HCEC 1CT (cell line): ENCODE results near the gene FER.
"Not testable (repeated sequence)": the region's sequence is repeated elsewhere in the genome, so short reads cannot be mapped to it uniquely, and the experiment has no call there.

Experiments used
- DNase-seq: peaks from one replicate; pipeline ENCODE4 v3.0.0-alpha.2; 2017

Gene FER

DNA sequence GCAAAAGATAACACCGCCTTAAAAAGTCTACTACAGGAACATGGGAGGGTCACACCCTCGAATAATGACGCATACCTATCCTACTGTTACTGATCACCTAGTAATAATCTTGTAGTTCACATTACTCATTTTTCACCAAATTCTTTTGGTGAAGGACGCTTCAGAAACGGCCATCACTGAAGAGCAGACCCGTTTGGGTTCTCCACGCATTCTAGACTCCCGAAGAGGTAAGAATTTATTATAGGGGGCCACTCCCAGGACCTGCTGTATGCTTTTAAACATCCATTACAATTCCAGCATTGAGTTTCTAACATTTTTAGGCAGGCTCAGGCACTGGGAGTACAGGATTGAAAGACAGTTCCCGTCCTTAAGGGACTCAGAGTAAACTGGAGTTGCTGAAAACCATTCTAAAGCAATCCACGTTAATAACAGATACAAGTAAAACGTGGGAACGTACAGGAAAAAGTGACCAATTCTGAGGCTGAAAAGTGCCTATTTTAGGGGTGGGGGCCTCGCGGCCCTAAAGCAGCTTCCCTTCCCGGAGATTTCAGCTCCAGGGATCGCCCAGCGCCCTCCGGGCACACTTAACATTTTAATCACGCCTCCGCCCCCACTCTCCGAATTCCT, at the start of gene FER:
Gene FER (plus strand): TSS at position 124 of the 627 bp plus-strand sequence. CDS start 50,286 bp downstream, outside the sequence.
- DNase-seq: peak; percentile 80

DNA sequence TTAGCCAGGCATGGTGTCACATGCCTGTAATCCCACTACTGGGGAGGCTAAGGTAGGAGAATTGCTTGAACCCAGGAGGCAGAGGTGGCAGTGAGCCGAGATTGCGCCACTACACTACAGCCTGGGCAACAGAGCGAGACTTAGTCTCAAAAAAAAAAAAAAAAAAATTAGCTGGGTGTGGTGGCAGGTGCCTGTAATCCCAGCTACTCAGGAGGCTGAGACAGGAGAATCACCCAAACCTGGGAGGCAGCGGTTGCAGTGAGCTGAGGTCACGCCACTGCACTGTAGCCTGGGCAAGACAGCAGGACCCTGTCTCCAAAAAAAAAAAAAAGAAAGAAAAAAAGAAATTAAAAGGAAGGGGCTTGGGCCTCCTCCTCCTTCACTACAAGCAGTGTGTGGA, 47.3 kb upstream of the FER start:
- DNase-seq: not testable (repeated sequence)

GRCh38 chr5:108700930-108701329, 46.8 kb upstream of the FER start:
- no peak for DNase-seq

GRCh38 chr5:108702546-108702945, 45.2 kb upstream of the FER start:
- DNase-seq: no peak

DNA sequence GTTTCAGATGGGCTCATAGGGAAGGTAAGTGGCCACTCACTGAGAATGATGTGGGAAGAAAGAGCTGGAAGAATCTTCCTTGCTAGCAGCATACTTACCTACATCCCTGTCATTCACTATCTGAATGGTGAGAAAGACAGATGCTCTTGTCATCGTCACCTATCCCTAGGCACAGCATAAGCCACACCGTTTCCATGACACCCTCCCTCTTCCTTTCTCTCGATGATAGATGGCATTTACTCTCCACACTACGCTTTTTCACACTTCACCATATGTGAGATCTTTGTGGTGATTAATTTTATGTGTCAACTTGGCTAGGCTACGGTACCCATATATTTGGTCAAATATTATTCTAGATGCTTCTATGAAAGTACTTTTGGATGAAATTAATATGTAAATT, 44.4 kb upstream of the FER start:
- no peak for DNase-seq

DNA sequence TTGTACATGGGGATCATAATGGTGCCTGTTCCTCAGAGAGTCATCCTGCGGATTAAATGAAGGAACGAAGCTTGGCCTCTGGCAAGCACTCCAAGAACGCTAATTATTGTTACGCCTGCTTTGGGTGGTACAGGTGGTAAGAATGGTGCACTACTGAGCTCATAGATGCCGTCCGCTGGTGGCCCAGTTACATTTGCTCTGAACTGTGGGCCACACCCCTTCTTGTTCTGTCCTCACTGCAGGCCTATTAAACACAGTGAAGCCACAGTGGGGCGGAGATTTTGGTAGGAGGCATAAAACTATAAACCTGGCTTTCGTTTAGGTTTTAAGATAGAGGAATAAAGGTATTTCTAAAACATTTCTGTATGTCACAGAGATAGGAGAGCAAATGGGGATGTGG, 40.6 kb upstream of the FER start:
- no peak for DNase-seq

DNA sequence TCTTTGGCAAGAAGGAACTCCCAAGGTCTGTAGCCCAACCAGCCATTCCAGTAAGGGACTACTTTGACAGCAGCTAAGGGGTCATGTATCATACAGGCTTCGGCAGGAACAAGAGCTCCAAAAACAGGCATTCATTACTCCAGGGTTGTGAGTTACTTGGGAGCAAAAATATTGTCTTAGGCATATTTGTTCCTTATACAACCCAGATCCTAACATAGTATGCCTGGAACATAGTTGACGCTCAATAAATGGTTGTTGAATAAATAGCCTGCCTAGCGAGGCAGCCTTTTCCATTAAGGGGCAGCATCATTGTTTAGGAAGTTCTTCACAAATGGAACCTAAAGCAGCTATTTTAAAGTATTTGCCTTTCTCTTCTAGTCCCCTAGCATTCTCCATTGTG, 35.8 kb upstream of the FER start:
- no peak for DNase-seq

GRCh38 chr5:108715408-108715807, 32.3 kb upstream of the FER start:
- DNase-seq: no peak

DNA sequence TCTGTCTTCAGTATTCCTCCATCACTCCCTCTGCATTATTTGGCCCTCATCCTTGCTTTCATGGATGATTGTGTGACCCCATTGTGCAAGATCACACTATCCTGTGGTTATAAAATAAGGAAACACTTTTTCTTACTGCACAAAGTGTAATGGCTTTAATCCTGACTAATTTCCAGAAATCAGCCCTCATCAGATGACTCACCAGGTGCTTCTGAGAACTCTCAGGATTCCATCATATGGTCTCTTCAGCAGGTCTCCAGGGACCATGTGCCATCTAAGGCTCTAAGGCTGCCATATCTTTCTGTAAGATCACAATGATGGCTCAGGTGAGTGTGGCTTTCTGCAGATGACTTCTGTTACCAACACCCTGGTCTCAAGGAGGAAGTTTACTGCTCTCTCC, 27.3 kb upstream of the FER start:
- no peak for DNase-seq

GRCh38 chr5:108726446-108727235, 21.1 kb upstream of the FER start:
- DNase-seq: peak; percentile 17

DNA sequence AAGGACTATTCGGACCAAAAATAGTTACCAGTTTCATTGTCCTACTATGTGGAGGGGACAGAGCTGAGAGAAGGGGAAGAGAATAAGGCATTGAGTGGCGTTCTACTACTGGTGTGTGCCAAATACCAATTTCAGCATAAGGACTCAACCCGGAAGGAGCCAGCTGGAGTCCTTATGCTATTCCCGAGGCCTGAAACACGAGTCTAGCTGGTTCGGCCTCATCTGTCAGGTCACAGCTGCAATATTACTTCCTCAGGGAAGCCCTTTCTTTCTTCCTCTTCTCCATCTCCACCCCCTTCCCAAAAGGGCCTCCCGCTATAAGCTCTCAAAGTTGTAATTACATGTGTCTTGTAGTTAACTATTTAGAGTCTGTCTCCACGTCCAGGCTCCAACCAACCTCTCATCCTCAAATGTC, 20.5 kb upstream of the FER start:
- peak; percentile 54 for DNase-seq

- DNase-seq: peak; percentile 90
Measured at GRCh38 chr5:108727651-108728565, 19.8 kb upstream of the FER start.

GRCh38 chr5:108728566-108729241, 19.0 kb upstream of the FER start:
- DNase-seq: no peak

DNA sequence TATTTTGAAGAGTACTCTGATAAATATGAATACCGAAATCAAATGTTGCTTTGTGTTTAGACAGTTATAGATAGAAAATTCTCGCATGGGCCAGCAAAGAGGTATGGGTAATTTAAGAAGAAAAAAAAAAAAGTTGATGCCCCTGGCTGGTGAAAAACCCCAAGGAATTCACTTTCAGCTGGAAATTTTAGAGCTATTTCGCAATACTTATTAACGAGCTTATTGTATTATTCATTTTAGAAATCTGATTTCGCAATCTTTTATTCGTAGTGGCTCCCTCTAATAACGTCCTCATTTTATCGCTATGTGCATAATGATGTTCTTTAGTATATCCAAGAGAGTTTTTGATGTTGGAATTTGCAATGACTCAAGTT, 18.5 kb upstream of the FER start:
- no peak for DNase-seq

- no peak for DNase-seq
Measured at GRCh38 chr5:108730617-108731340, 16.9 kb upstream of the FER start.

DNA sequence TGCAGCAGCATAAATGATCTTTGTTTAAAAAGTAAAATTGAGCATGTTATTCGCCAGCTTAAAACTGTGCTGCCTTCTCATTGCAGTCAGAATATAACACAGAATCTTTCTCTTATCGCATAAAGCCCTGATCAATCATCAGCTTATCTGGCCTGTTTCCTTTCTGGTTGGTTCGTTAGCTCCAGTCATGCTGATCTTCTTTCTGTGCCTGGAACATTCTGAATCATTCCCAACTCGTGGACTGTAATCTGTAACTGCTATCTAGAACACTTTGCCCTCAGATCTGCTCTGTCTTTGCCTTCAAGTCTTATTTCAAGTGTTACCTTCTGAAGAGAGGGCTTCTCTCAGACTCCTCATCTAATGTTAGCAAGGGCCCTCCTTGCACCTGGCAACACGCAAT, 11.9 kb upstream of the FER start:
- DNase-seq: no peak

DNA sequence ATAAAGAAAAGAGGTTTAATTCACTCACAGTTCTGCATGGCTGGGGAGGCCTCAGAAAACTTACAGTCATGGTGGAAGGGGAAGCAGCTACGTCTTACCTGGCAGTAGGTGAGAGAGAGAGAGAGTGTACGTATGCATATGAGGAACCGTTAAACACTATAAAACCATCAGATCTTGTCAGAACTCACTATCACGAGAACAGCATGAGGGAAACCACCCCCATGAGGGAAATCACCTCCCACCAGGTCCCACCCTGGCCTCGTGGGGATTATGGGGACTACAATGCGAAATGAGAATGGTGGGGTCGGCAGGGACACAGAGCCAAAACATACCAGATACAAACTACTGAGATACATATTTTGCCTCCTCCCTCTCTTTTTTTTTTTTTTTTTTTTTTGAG, 10.8 kb upstream of the FER start:
- no peak for DNase-seq

GRCh38 chr5:108739376-108739775, 8.3 kb upstream of the FER start:
- DNase-seq: no peak

DNA sequence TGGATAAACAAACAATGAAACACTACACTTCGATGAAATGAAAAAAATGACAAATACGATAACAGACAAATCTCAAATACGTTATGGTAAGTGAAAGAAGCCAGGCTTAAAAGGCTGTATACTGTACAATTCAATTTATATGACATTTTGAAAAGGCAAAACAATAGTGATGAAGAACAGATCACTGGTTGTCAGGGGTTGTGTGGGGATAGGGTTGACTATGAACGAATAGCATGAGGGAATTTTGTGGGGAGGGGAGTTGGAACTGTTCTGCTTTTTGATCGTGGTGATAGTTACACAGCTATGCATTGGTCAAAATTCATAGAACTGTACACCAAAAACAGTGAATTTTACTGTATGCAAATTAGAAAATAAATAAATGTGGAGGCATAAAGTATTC, 7.8 kb upstream of the FER start:
- DNase-seq: no peak

DNA sequence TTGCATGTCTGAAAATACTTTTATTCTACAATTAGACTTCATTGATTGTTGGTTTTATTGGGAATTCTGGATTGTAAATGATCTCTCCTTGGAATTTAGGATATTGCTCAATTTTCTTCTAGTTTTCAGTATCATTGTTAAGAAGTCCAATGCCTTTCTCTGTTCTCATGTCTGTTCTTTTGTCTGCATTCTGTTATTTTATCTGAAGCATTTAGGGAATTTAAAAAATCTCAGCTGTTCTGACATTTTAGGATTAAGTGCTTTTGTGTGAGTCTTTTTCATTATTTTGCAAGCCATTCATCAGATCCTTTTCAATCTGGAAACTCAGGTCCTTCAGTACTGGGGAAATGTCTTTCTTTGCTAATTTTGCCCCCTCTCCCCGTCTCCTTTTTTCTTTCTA, 4.4 kb upstream of the FER start:
- DNase-seq: no peak

DNA sequence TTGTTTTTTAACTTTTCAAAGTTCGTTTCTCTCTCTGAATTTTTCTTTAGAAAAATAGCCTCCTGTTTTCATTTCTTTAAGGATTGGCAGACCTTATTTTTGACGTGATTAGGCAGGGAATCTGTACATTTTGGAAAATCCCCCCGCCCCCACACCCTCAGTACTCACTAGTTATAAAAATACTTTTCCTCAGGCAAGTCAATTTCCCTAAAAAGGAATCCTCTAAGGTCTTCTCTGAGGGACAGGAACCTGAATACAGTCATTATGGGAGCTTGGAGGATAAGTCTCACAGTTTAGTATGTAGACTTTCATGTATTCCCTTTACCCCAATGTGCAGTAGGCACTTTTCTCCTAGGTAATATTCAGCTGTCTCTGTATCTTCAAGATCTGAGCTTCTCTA, 3.9 kb upstream of the FER start:
- DNase-seq: no peak

DNA sequence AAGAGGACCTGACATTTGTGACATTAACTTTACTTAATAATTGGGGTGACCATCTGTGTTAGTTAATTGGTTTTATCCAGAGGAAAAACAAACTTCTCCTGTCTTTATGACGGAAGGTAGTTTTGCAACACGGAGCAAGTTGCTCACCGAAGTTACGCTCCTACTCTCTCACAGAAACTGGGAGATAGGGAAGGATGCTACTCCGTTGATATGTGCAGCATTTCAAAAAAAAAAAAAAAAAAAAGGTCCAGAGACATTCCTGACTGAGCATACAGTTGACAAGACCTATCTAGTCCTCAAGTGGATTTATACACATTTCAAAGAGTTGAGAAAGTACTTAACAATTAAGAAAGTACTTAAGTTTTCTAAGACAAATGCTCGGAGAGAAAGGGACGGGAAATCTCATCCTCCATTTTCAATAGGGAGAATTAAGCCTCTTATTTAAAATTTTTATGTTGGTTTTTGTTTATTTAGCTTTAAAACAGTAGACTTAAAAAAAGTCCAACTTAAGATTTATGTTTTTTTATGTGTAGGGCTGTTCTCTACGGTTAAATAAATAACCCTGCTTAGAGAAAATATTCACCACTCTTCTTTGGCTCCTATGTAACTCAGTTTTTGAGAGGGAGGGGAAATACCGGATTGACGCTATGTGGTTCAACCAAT, 455 bp upstream of the FER start:
- no peak for DNase-seq
